HL-60 (cell line): ENCODE results near the gene NPDC1.

Experiments
- DNase-seq, 2 experiments: peaks; one replicate each; pipeline ENCODE4 v3.0.0-alpha.2; 2010 to 2020; ENCODE audit warnings: low read depth in 1 of 2, low spot score in 1 of 2
- H3K27ac ChIP-seq: fragments of 250-450 bp; sonication (Bioruptor Pico); replicated peaks from 2 replicates; pipeline ENCODE4 v1.5.1; 2020; ENCODE audit warnings: mild to moderate bottlenecking, moderate library complexity
- H3K27me3 ChIP-seq: fragments of 250-450 bp; sonication (Bioruptor Pico); 2 replicates; pipeline ENCODE4 v1.5.1; 2021; ENCODE audit warnings: mild to moderate bottlenecking, moderate library complexity; ENCODE audit not compliant: insufficient read depth, poor library complexity, severe bottlenecking
- H3K4me3 ChIP-seq: replicated peaks from 2 replicates; pipeline ENCODE4 v1.5.1; 2011; ENCODE audit warnings: mild to moderate bottlenecking, control low read depth, low read length; ENCODE audit not compliant: insufficient read depth
- GABPA ChIP-seq: IDR thresholded peaks from 2 replicates; pipeline ENCODE4 v1.6.1; 2012; ENCODE audit warnings: low read depth
- POLR2AphosphoS5 ChIP-seq: IDR thresholded peaks from 2 replicates; pipeline ENCODE4 v1.6.1; 2012; ENCODE audit warnings: low read depth
- SPI1 ChIP-seq: IDR thresholded peaks from 2 replicates; pipeline ENCODE4 v1.6.1; 2012; ENCODE audit warnings: low read depth, mild to moderate bottlenecking, borderline replicate concordance
- TF ChIP-seq, protein P1 (sequence below): IDR thresholded peaks from 2 replicates; pipeline ENCODE4 v1.6.1; 2012; ENCODE audit warnings: low read depth; ENCODE audit not compliant: insufficient replicate concordance
- TF ChIP-seq, protein P2 (sequence below): IDR thresholded peaks from one replicate; pipeline ENCODE4 v1.5.1; 2011; ENCODE audit warnings: low read length, control low read depth, inconsistent platforms; ENCODE audit not compliant: insufficient read depth

The NPDC1 gene

DNA sequence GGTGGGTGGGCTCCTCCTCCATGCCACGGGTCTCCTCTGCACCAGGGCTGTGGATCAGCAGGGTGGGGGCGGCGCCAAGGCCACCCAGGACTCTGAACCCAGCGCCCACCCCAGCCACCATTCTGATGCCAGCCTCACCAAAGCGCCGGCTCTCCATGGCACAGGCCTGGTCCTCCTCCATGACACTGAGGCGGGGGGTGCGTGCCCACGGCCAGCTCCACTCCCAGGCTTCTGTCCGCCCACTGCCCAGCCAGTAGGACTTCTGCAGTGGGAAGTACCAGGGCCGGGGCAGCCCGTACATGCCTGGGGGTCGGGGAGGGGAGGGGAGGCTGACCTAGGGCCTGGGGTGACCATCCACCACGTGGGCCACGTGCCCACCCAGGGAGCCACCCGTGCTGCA, 29.5 kb downstream of the NPDC1 start:
- Histone ChIP-seq H3K27me3 (no peaks in the 10 kb centered on the region), H3K4me3 (no peak overlapping the region), H3K27ac (no peak overlapping the region)
- no peak for TF ChIP-seq GABPA
- TF ChIP-seq, protein P1, sequence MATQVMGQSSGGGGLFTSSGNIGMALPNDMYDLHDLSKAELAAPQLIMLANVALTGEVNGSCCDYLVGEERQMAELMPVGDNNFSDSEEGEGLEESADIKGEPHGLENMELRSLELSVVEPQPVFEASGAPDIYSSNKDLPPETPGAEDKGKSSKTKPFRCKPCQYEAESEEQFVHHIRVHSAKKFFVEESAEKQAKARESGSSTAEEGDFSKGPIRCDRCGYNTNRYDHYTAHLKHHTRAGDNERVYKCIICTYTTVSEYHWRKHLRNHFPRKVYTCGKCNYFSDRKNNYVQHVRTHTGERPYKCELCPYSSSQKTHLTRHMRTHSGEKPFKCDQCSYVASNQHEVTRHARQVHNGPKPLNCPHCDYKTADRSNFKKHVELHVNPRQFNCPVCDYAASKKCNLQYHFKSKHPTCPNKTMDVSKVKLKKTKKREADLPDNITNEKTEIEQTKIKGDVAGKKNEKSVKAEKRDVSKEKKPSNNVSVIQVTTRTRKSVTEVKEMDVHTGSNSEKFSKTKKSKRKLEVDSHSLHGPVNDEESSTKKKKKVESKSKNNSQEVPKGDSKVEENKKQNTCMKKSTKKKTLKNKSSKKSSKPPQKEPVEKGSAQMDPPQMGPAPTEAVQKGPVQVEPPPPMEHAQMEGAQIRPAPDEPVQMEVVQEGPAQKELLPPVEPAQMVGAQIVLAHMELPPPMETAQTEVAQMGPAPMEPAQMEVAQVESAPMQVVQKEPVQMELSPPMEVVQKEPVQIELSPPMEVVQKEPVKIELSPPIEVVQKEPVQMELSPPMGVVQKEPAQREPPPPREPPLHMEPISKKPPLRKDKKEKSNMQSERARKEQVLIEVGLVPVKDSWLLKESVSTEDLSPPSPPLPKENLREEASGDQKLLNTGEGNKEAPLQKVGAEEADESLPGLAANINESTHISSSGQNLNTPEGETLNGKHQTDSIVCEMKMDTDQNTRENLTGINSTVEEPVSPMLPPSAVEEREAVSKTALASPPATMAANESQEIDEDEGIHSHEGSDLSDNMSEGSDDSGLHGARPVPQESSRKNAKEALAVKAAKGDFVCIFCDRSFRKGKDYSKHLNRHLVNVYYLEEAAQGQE, result no peak
- TF ChIP-seq SPI1, result no peak
- TF ChIP-seq POLR2AphosphoS5, result no peak
- TF ChIP-seq, protein P2, sequence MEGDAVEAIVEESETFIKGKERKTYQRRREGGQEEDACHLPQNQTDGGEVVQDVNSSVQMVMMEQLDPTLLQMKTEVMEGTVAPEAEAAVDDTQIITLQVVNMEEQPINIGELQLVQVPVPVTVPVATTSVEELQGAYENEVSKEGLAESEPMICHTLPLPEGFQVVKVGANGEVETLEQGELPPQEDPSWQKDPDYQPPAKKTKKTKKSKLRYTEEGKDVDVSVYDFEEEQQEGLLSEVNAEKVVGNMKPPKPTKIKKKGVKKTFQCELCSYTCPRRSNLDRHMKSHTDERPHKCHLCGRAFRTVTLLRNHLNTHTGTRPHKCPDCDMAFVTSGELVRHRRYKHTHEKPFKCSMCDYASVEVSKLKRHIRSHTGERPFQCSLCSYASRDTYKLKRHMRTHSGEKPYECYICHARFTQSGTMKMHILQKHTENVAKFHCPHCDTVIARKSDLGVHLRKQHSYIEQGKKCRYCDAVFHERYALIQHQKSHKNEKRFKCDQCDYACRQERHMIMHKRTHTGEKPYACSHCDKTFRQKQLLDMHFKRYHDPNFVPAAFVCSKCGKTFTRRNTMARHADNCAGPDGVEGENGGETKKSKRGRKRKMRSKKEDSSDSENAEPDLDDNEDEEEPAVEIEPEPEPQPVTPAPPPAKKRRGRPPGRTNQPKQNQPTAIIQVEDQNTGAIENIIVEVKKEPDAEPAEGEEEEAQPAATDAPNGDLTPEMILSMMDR, result no peak
- DNase-seq, result no peak

DNA sequence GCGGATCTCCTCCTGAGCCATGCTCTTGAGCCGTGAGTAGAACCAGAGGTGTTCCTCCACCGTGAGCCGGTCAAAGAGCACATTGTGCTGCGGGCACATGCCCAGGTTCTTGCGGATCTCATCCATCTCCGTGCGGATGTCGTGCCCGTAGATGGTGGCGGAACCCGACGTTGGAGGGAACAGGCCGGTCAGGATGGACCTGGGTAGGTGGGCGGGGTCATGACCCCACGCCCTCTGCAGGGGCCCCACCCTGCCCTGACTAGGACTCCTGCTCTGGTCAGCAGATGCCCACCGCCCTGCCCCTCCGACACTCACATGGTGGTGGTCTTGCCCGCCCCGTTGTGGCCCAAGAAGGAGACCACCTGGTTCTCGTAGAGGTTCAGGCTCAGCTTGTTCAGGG, 30.0 kb downstream of the NPDC1 start:
- TF ChIP-seq GABPA, result no peak
- TF ChIP-seq, protein P1, result no peak
- TF ChIP-seq, protein P2, result no peak
- TF ChIP-seq SPI1, result no peak
- TF ChIP-seq POLR2AphosphoS5, result no peak
- no peak overlapping the region for H3K27ac ChIP-seq
- no peaks in the 10 kb centered on the region for H3K27me3 ChIP-seq
- no peak for DNase-seq
- H3K4me3 ChIP-seq, result no peak overlapping the region

DNA sequence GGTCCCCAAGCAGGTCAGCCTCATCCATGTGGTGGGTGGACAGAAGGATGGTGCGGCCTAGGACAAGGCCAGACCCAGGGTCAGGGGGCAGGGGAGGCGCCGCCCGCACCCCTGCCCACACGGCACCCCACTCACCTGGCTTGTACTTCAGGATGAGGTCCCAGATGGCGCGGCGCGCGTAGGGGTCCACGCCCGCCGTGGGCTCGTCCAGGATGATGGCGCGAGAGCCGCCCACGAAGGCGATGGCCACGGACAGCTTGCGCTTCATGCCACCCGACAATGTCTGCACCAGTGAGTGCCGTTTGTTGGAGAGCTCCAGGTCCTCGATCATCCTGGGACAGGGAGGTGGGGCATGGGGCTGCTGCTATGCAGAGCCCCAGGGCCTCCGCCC, 30.4 kb downstream of the NPDC1 start:
- TF ChIP-seq GABPA (no peak), POLR2AphosphoS5 (no peak), SPI1 (no peak)
- TF ChIP-seq, protein P1, result no peak
- TF ChIP-seq, protein P2, result no peak
- DNase-seq, result no peak
- Histone ChIP-seq H3K27me3 (no peaks in the 10 kb centered on the region), H3K4me3 (no peak overlapping the region), H3K27ac (no peak overlapping the region)
